Upper lobe of right lung (tissue), 1 donor: Measurements from ENCODE around the gene PRR30. TPM values are rescaled to one million over a fixed set of nuclear protein-coding genes. Genes with fewer than 3 reads are reported as not detected.

ENCODE experiments used
- ATAC-seq: fragments of 200-7000 bp; cut with Tn5 transposase; one replicate; pipeline ENCODE4 v1.9.1; 2020; ENCODE audit warnings: mild to moderate bottlenecking, moderate library complexity
- DNase-seq: peaks from one replicate; pipeline ENCODE4 v3.0.0-alpha.2; 2020
- H3K27ac ChIP-seq: fragments of 200-600 bp; one replicate; pipeline ENCODE4 v1.8.0; 2022
- H3K27me3 ChIP-seq: fragments of 200-600 bp; one replicate; pipeline ENCODE4 v1.8.0; 2022; ENCODE audit warnings: mild to moderate bottlenecking
- H3K36me3 ChIP-seq: fragments of 200-600 bp; one replicate; pipeline ENCODE4 v1.8.0; 2022
- H3K4me1 ChIP-seq: fragments of 200-600 bp; one replicate; pipeline ENCODE4 v1.8.0; 2022
- H3K4me3 ChIP-seq: fragments of 200-600 bp; one replicate; pipeline ENCODE4 v1.8.0; 2022; ENCODE audit warnings: mild to moderate bottlenecking
- H3K9me3 ChIP-seq: fragments of 200-600 bp; one replicate; pipeline ENCODE4 v1.8.0; 2022
- intact Hi-C: fragments of 100-400 bp; cut with DNase I; formaldehyde crosslinking; loops from one replicate; pipeline ENCODE4 v1.11.0; 2022
- total RNA-seq: library from RNA; stranded (reverse); fragmentation: NEBNext Ultra II Directional; extraction: Animal tissue kit (Norgen Biotek cat#: 25700); gene quantifications from one replicate; pipeline ENCODE4 v1.2.1, GENCODE V29; 2021
- TF ChIP-seq, protein P1 (sequence below): fragments of 200-600 bp; IDR thresholded peaks from one replicate; pipeline ENCODE4 v1.8.0; 2022; ENCODE audit warnings: antibody characterized with exemption
- donor health status: DM: no; HTN: yes; CAD: no; lungs with severe emphysema.

The PRR30 gene
- total RNA-seq, 1 donor from 2014 or later = not detected

DNA sequence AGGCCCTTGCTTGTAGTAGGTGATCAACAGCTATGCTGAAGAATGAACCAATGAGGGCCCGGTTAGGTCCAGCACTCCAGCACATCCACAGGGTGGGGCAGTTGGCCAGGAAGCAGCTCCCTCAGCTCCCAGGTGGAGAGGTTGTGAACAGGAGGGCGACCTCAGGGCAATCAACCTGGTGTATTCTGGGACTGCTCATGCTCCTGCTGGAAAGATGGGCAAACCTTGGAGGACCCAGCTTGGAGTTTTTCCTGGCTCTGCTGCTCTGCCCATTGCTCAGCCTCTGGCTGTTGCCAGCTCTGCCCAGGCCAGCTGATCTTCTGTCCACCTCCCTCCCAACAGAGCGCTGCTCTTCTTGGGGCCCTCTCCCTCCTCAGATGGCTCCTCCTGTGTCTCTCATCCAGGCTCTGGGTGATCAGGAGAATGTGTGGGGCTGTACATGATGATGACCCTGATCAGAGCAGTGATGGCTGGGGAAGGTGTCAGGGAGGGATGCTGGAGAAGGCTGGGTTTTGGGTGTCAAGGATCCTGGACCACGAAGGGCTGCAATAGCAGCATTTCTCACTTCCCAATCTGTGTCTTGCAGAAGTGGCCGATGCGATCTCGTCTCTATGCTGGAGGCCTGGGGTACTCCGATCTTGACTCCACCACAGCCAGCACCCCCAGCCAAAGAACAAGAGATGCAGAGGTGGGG lies 13.0 kb upstream of the PRR30 start:
- no peaks in the 10 kb centered on the region for H3K36me3 ChIP-seq
- H3K4me3 ChIP-seq = no peak overlapping the region
- no peaks in the 10 kb centered on the region for H3K9me3 ChIP-seq
- TF ChIP-seq, protein P1, sequence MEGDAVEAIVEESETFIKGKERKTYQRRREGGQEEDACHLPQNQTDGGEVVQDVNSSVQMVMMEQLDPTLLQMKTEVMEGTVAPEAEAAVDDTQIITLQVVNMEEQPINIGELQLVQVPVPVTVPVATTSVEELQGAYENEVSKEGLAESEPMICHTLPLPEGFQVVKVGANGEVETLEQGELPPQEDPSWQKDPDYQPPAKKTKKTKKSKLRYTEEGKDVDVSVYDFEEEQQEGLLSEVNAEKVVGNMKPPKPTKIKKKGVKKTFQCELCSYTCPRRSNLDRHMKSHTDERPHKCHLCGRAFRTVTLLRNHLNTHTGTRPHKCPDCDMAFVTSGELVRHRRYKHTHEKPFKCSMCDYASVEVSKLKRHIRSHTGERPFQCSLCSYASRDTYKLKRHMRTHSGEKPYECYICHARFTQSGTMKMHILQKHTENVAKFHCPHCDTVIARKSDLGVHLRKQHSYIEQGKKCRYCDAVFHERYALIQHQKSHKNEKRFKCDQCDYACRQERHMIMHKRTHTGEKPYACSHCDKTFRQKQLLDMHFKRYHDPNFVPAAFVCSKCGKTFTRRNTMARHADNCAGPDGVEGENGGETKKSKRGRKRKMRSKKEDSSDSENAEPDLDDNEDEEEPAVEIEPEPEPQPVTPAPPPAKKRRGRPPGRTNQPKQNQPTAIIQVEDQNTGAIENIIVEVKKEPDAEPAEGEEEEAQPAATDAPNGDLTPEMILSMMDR = no peak
- DNase-seq = no peak
- intact Hi-C loops = no loop called here
- no peaks in the 10 kb centered on the region for H3K27me3 ChIP-seq
- no peak overlapping the region for H3K27ac ChIP-seq
- H3K4me1 ChIP-seq = no peaks in the 10 kb centered on the region
- ATAC-seq = no peak

DNA sequence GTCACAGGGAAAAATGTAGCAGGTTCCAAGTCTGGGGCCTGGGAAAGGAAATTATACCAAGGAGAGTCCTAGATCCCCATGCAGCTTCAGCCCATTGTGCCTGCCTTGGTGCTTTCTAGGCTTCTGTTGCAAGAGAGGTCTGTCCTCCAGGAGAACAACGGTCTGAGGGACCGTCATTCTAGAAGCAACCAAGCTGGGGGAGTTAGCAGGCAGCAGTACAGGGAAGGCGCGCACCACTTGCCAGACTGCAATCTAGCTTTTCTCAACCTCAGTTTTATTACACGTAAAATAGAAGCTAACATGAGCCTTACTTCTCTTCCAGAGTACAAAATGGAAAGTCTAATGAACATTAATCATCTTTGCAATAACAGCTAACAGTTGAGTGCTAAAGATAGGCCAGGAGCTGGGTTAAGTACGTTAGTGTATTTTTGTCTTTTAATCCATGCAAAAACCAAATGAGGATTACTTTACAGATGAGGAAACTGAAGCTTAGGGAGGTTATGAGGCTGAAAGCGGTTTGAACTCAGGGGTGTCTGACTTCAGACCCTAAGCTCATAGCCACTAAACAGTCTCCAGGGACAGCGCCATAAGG lies 11.5 kb upstream of the PRR30 start:
- Histone ChIP-seq H3K4me1 (no peaks in the 10 kb centered on the region), H3K36me3 (no peaks in the 10 kb centered on the region), H3K27me3 (no peaks in the 10 kb centered on the region), H3K9me3 (no peaks in the 10 kb centered on the region), H3K4me3 (no peak overlapping the region), H3K27ac (no peak overlapping the region)
- intact Hi-C loops = no loop called here
- TF ChIP-seq, protein P1 = no peak
- DNase-seq (no peak), ATAC-seq (no peak)

DNA sequence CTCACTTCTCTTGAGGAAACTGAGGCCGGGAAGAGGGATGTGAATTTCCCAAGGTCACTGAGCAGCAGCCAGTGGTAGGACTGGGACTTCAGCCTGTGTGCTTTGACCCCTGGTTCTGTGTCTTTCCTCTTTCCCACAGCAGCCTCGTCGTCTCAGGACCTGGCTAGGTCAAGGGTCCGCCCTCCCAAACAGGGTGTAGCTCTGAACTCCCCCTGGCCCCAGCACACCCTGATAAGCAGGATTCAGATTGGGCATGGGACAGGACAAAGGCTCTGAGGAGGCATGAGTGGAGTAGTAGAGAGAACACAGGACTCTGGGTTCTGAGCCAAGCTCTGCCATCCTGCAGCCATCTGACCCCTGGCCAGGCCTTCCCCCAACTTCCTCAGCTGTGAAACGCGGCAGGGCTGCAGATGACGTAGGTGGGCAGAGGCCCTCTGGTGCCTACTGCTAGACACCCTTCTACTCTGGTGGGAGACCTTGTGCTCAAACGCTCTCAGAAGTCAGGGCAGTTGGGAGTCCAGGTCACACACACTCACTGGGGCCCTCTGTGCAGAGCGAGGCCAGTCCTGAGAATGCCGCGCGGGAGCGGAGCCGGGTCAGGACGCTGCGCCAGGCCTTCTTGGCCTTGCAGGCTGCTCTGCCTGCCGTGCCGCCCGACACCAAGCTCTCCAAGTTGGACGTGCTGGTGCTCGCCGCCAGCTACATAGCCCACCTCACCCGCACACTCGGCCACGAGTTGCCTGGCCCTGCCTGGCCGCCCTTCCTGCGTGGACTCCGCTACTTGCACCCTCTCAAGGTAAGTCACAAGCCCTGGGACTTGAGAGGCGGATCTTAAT lies 10.6 kb upstream of the PRR30 start:
- Histone ChIP-seq H3K36me3 (no peaks in the 10 kb centered on the region), H3K27ac (no peak overlapping the region), H3K27me3 (no peaks in the 10 kb centered on the region), H3K9me3 (no peaks in the 10 kb centered on the region), H3K4me1 (no peaks in the 10 kb centered on the region), H3K4me3 (no peak overlapping the region)
- ATAC-seq = no peak
- TF ChIP-seq, protein P1 = no peak
- intact Hi-C loops = no loop called here
- no peak for DNase-seq

DNA sequence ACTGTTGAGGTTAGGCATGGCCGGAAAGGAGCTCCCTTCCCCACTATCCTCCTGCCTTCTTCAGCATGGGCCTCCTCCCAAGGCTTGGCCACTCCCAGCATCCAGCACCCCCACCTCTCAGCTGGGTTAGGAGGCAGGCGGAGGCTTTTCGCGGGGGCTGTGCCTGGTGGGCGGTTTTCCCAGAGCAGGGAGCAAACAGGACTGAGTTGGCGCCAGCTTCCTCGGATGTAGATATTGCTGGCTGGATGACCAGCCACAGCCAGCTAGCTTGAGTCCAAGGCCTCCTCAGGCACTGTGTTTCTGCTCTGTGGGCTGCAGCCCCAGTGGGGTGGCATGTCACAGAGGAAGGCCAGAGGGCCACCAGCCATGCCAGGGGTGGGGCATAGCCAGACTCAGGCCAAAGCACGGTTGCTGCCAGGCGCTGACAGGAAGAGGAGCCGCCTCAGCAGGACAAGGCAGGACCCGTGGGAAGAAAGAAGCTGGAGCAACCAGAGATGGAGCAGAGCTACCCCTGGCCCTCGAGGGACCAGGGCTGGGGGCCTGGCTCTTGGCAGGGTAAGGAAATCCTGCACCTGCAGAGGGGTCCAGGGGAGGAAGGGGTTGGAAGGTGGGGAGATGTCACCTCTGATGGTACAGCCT lies 9.7 kb upstream of the PRR30 start, which contains the start of gene TCF23:
TCF23 (plus strand) TSS at position 204 of the 639 bp plus-strand sequence; CDS start at position 334, 130 bp downstream.
- H3K4me3 ChIP-seq = no peak within 1 kb of the TSS
- no peaks in the 10 kb centered on the region for H3K4me1 ChIP-seq
- H3K36me3 ChIP-seq = no peaks in the 10 kb centered on the region
- intact Hi-C loops = no loop called here
- TF ChIP-seq, protein P1 = no peak
- no peaks in the 10 kb centered on the region for H3K27me3 ChIP-seq
- H3K27ac ChIP-seq = no peak within 1 kb of the TSS
- no peak for DNase-seq
- no peaks in the 10 kb centered on the region for H3K9me3 ChIP-seq
- ATAC-seq = no peak

DNA sequence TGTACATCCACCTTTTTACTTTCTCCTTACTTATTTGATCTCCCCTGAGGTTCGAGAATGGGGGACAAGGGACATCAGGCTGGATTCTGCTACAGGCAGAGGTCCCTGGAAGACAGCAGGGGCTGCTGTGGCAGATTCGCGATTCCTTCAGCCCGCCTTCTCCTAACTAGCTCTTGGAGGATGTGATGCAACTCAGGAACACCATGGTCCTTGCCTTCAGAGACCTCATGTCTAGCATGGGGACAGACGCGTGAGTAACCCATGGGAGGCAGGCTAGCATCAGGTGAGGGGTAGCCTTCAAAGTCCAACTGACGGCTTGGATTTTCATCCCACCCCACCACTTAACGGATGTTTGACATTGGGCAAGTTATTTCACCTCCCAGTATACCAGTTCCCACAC lies 8.7 kb upstream of the PRR30 start:
- no peaks in the 10 kb centered on the region for H3K27me3 ChIP-seq
- no peak for DNase-seq
- TF ChIP-seq, protein P1 = no peak

More for the DNA sequence above, 8.7 kb upstream of the PRR30 start:
- Histone ChIP-seq H3K36me3 (no peaks in the 10 kb centered on the region), H3K4me1 (no peaks in the 10 kb centered on the region), H3K9me3 (no peaks in the 10 kb centered on the region), H3K4me3 (no peak overlapping the region), H3K27ac (no peak overlapping the region)
- no peak for ATAC-seq
- intact Hi-C loops = no loop called here
